Measurements from ENCODE around the gene IBSP.

IBSP gene

GRCh38 chr4:87799301-87800113, at the start of gene IBSP:
IBSP (plus strand) TSS chr4:87799554; CDS start chr4:87802362, 2,808 bp downstream.
- H3K4me3 ChIP-seq (ENCODE audit: low read length, poor library complexity, severe bottlenecking): no peak within 1 kb of the TSS
- no peaks in the 10 kb centered on the region for H3K9me3 ChIP-seq (ENCODE audit: insufficient read depth, low read depth, low read length)
- H2AFZ ChIP-seq (ENCODE audit: low read length): no peak within 1 kb of the TSS
- no peaks in the 10 kb centered on the region for H3K36me3 ChIP-seq (ENCODE audit: insufficient read depth, low read length)
- H3K4me1 ChIP-seq (ENCODE audit: insufficient read depth, low read length, poor library complexity, severe bottlenecking): no peaks in the 10 kb centered on the region
- H3K9ac ChIP-seq (ENCODE audit: low read depth, low read length, poor library complexity, severe bottlenecking): no peak within 1 kb of the TSS
- no peaks in the 10 kb centered on the region for H3F3A ChIP-seq (ENCODE audit: low read depth)
- no peaks in the 10 kb centered on the region for H3K9me2 ChIP-seq (replicated peaks; ENCODE audit: low read depth, low read length)
- no peaks in the 10 kb centered on the region for H4K20me1 ChIP-seq (ENCODE audit: insufficient read depth, low read length, poor library complexity, severe bottlenecking)
- H3K4me2 ChIP-seq (ENCODE audit: low read depth, low read length, poor library complexity, severe bottlenecking): no peak within 1 kb of the TSS
- H3K27me3 ChIP-seq (ENCODE audit: insufficient read depth, low read length, poor library complexity, severe bottlenecking): no peaks in the 10 kb centered on the region
- TF ChIP-seq CTCF (conservative IDR thresholded peaks at IDR 0.05; ENCODE audit: low read length) (no peak), EZH2phosphoT487 (IDR thresholded peaks at IDR 0.05; ENCODE audit: borderline replicate concordance) (no peak)
- no peaks in the 10 kb centered on the region for H3K79me2 ChIP-seq (ENCODE audit: insufficient read depth, low read length)

- H2AFZ ChIP-seq (ENCODE audit: low read length): no peak overlapping the region
- no peak overlapping the region for H3K9ac ChIP-seq (ENCODE audit: low read depth, low read length, poor library complexity, severe bottlenecking)
- no peaks in the 10 kb centered on the region for H3K9me2 ChIP-seq (replicated peaks; ENCODE audit: low read depth, low read length)
- no peaks in the 10 kb centered on the region for H3K79me2 ChIP-seq (ENCODE audit: insufficient read depth, low read length)
- no peaks in the 10 kb centered on the region for H3F3A ChIP-seq (ENCODE audit: low read depth)
- no peaks in the 10 kb centered on the region for H3K36me3 ChIP-seq (ENCODE audit: insufficient read depth, low read length)
- H3K4me1 ChIP-seq (ENCODE audit: insufficient read depth, low read length, poor library complexity, severe bottlenecking): no peaks in the 10 kb centered on the region
- no peak for TF ChIP-seq CTCF (conservative IDR thresholded peaks at IDR 0.05; ENCODE audit: low read length)
- H4K20me1 ChIP-seq (ENCODE audit: insufficient read depth, low read length, poor library complexity, severe bottlenecking): no peaks in the 10 kb centered on the region
- H3K4me2 ChIP-seq (ENCODE audit: low read depth, low read length, poor library complexity, severe bottlenecking): no peak overlapping the region
- H3K9me3 ChIP-seq (ENCODE audit: insufficient read depth, low read depth, low read length): peaks cover 5% of the 10 kb centered on the region; the same call in 1 of the 2 replicates
- H3K4me3 ChIP-seq (ENCODE audit: low read length, poor library complexity, severe bottlenecking): no peak overlapping the region
- H3K27me3 ChIP-seq (ENCODE audit: insufficient read depth, low read length, poor library complexity, severe bottlenecking): no peaks in the 10 kb centered on the region
These were observed 49.5 kb upstream of the IBSP start for GRCh38 chr4:87749883-87750282.

- Histone ChIP-seq H3K4me1 (ENCODE audit: insufficient read depth, low read length, poor library complexity, severe bottlenecking) (no peaks in the 10 kb centered on the region), H4K20me1 (ENCODE audit: insufficient read depth, low read length, poor library complexity, severe bottlenecking) (no peaks in the 10 kb centered on the region), H3K9me3 (ENCODE audit: insufficient read depth, low read depth, low read length) (no peaks in the 10 kb centered on the region), H3F3A (ENCODE audit: low read depth) (no peaks in the 10 kb centered on the region), H3K4me2 (ENCODE audit: low read depth, low read length, poor library complexity, severe bottlenecking) (no peak overlapping the region), H3K9ac (ENCODE audit: low read depth, low read length, poor library complexity, severe bottlenecking) (no peak overlapping the region), H3K4me3 (ENCODE audit: low read length, poor library complexity, severe bottlenecking) (no peak overlapping the region), H3K27me3 (ENCODE audit: insufficient read depth, low read length, poor library complexity, severe bottlenecking) (no peaks in the 10 kb centered on the region), H3K36me3 (ENCODE audit: insufficient read depth, low read length) (no peaks in the 10 kb centered on the region), H3K79me2 (ENCODE audit: insufficient read depth, low read length) (no peaks in the 10 kb centered on the region), H3K9me2 (replicated peaks; ENCODE audit: low read depth, low read length) (no peaks in the 10 kb centered on the region), H2AFZ (ENCODE audit: low read length) (no peak overlapping the region)
- no peak for TF ChIP-seq EZH2phosphoT487 (IDR thresholded peaks at IDR 0.05; ENCODE audit: borderline replicate concordance)
These were observed 41.1 kb upstream of the IBSP start for GRCh38 chr4:87758270-87758669.

GRCh38 chr4:87762311-87762710, 37.0 kb upstream of the IBSP start:
- no peaks in the 10 kb centered on the region for H3K27me3 ChIP-seq (ENCODE audit: insufficient read depth, low read length, poor library complexity, severe bottlenecking)
- H3K9ac ChIP-seq (ENCODE audit: low read depth, low read length, poor library complexity, severe bottlenecking): no peak overlapping the region
- no peak for TF ChIP-seq EZH2phosphoT487 (IDR thresholded peaks at IDR 0.05; ENCODE audit: borderline replicate concordance)
- TF ChIP-seq CTCF (conservative IDR thresholded peaks at IDR 0.05; ENCODE audit: low read length): no peak
- no peaks in the 10 kb centered on the region for H3K4me1 ChIP-seq (ENCODE audit: insufficient read depth, low read length, poor library complexity, severe bottlenecking)
- H3F3A ChIP-seq (ENCODE audit: low read depth): no peaks in the 10 kb centered on the region
- H3K79me2 ChIP-seq (ENCODE audit: insufficient read depth, low read length): no peaks in the 10 kb centered on the region
- H3K4me3 ChIP-seq (ENCODE audit: low read length, poor library complexity, severe bottlenecking): no peak overlapping the region
- no peaks in the 10 kb centered on the region for H4K20me1 ChIP-seq (ENCODE audit: insufficient read depth, low read length, poor library complexity, severe bottlenecking)
- H3K9me2 ChIP-seq (replicated peaks; ENCODE audit: low read depth, low read length): no peaks in the 10 kb centered on the region
- no peak overlapping the region for H2AFZ ChIP-seq (ENCODE audit: low read length)
- H3K9me3 ChIP-seq (ENCODE audit: insufficient read depth, low read depth, low read length): no peaks in the 10 kb centered on the region
- H3K4me2 ChIP-seq (ENCODE audit: low read depth, low read length, poor library complexity, severe bottlenecking): no peak overlapping the region
- H3K36me3 ChIP-seq (ENCODE audit: insufficient read depth, low read length): no peaks in the 10 kb centered on the region
